K562 (cell line): ENCODE results near the gene PDZRN3. TPM values are rescaled to one million over a fixed set of nuclear protein-coding genes. Genes with fewer than 3 reads are reported as not detected.

Experiments used
- FOXP1 ChIP-seq: sonication (generic); formaldehyde crosslinking; IDR thresholded peaks from 2 replicates; pipeline ENCODE4 v1.8.0; 2022; ENCODE audit warnings: mild to moderate bottlenecking, missing genetic modification reagents
- NFIX ChIP-seq: fragments of 250-450 bp; sonication (Bioruptor Pico); IDR thresholded peaks from 2 replicates; pipeline ENCODE4 v1.4.0; 2020; ENCODE audit warnings: low read depth, mild to moderate bottlenecking, moderate library complexity
- PCBP2 ChIP-seq: fragments of 200-400 bp; formaldehyde crosslinking; IDR thresholded peaks from 2 replicates; pipeline ENCODE4 v1.6.1; 2018; ENCODE audit warnings: low read length, low read depth, mild to moderate bottlenecking, moderate library complexity; ENCODE audit not compliant: poor library complexity, severe bottlenecking
- PYGO2 ChIP-seq: fragments of 450-650 bp; IDR thresholded peaks from 2 replicates; pipeline ENCODE4 v1.6.1; 2016; ENCODE audit warnings: mild to moderate bottlenecking, missing genetic modification characterization, moderate library complexity, missing compliant biosample characterization
- ZNF407 ChIP-seq: fragments of 450-650 bp; IDR thresholded peaks from 2 replicates; pipeline ENCODE4 v1.6.1; 2016; ENCODE audit warnings: low read depth
- ZNF512 ChIP-seq: IDR thresholded peaks from 2 replicates; pipeline ENCODE4 v1.6.1; 2016; ENCODE audit warnings: missing genetic modification characterization, missing compliant biosample characterization
- polyA plus RNA-seq, 8 experiments: library from polyadenylated mRNA; depleted of rRNA in 4 of 8; stranded (reverse) in 5 of 8; unstranded in 3 of 8; fragments of >200 nt; fragmentation: Nextera tagmentation in 2 of 8; fragmentation: Illumina TruSeq in 1 of 8; extraction: Ambion mirVana in 2 of 8; extraction: Trizol in 1 of 8; gene quantifications; 2 replicates each; pipeline versions ENCODE4 v1.2.1 to v1.2.3, GENCODE V29; 2011 to 2014; ENCODE audit warnings: inconsistent platforms in 1 of 8, missing spikeins in 1 of 8
- total RNA-seq, 7 experiments: library from RNA; depleted of rRNA in 6 of 7; stranded (reverse); fragments of >200 nt in 6 of 7; fragmentation: Illumina TruSeq in 2 of 7; extraction: Trizol in 2 of 7; gene quantifications; 2 replicates each; pipeline versions ENCODE4 v1.2.1 to v1.2.3, GENCODE V29; 2011 to 2021; ENCODE audit warnings: low replicate concordance in 1 of 7

Gene PDZRN3
- total and polyA plus RNA-seq, 9 of the 15 experiments (the other 6 are each of a cell fraction or from before 2014, with no cell fraction given): 0.16 TPM; not detected in 8

- TF ChIP-seq ZNF407 (no peak), PCBP2 (no peak), PYGO2 (no peak), ZNF512 (tag) (no peak), NFIX (CRISPR knock-in tag) (no peak), FOXP1 (no peak)
Observed at GRCh38 chr3:73510784-73511183, 114.0 kb downstream of the PDZRN3 start (continued).
